Articular chondrocyte of knee joint (primary cell): ENCODE data around the gene PEX16. TPM values are rescaled to one million over a fixed set of nuclear protein-coding genes. Genes with fewer than 3 reads are reported as not detected.

Experiments used
- total RNA-seq: library from RNA; depleted of rRNA; stranded (reverse); fragments of >200 nt; gene quantifications from 2 replicates; pipeline ENCODE4 v1.2.3, GENCODE V29; 2012

Gene PEX16
- total RNA-seq = 18.6 and 21.2 TPM in 2 replicates

GRCh38 chr11:45917623-45918330 is at the start of gene PEX16:
PEX16 (minus strand) TSS chr11:45917877; CDS start chr11:45917811, 66 bp downstream.

GRCh38 chr11:45922425-45923082 is 4.9 kb upstream of the PEX16 start, which contains the start of gene LARGE2:
LARGE2 (plus strand) TSS chr11:45922656; CDS start chr11:45922883, 227 bp downstream.

GRCh38 chr11:45906965-45907611 is 10.6 kb downstream of the PEX16 start, which contains the start of gene FREY1:
FREY1 (minus strand) TSS chr11:45907271; CDS start chr11:45907245, 26 bp downstream.

GRCh38 chr11:45885274-45885920 is 32.3 kb downstream of the PEX16 start, which contains the start of gene MAPK8IP1:
MAPK8IP1 (plus strand) TSS chr11:45885651; CDS start chr11:45885821, 170 bp downstream.

Other genes starting within 250 kb of the PEX16 start
- 9.0 and 11.1 TPM in 2 replicates for gene SLC35C1, start 112.7 kb downstream of the PEX16 start, total RNA-seq
- gene CRY2, start 70.4 kb downstream of the PEX16 start, total RNA-seq = 18.3 and 19.9 TPM in 2 replicates
- 8.3 and 9.0 TPM in 2 replicates for gene MAPK8IP1, start 32.2 kb downstream of the PEX16 start, total RNA-seq
- 1.2 and 2.2 TPM in 2 replicates for gene FREY1, start 10.6 kb downstream of the PEX16 start, total RNA-seq
- not detected in 2 replicates for gene LARGE2, start 4.8 kb upstream of the PEX16 start, total RNA-seq
- gene PHF21A, start 203.6 kb upstream of the PEX16 start, total RNA-seq = 21.0 and 31.0 TPM in 2 replicates